AG04449 (cell line): Measurements from ENCODE around the gene ZNF346.
A peak's percentile ranks its signal among the peaks of the same experiment; 100 is the strongest.

Experiments used
- CTCF ChIA-PET: fragments of 350-600 bp; formaldehyde crosslinking; extraction: SDS; loops from one replicate; lab custom pipeline; 2021; ENCODE audit warnings: antibody characterized with exemption; lab: Yijun Ruan, JAX
- POLR2A ChIA-PET: fragments of 400-600, 350-600 bp; formaldehyde crosslinking; extraction: SDS; loops from one replicate; lab custom pipeline; 2020; ENCODE audit warnings: antibody characterized with exemption, inconsistent platforms; lab: Yijun Ruan, JAX
- DNase-seq: peaks from one replicate; pipeline ENCODE4 v3.0.0-alpha.2; 2010; ENCODE audit warnings: low read depth, low spot score
- H3K4me3 ChIP-seq: 2 replicates; pipeline ENCODE4 v1.5.1; 2011; ENCODE audit warnings: low read depth, mild to moderate bottlenecking, control low read depth, low read length
- TF ChIP-seq, protein P1 (sequence below): IDR thresholded peaks from one replicate; pipeline ENCODE4 v1.5.1; 2011; ENCODE audit warnings: mild to moderate bottlenecking, moderate library complexity, low read length, control low read depth, inconsistent platforms; ENCODE audit not compliant: insufficient read depth; ENCODE audit errors: missing control alignments

Gene ZNF346

GRCh38 chr5:177023303-177023664, 788 bp downstream of the ZNF346 start:
- no peak for DNase-seq
- CTCF ChIA-PET: interaction anchor here (1.0 to 3.2 kb wide), 5 partner anchors 10 to 90 kb away, joined by 3 to 19 read pairs (median 5); partner anchors contain the start of gene UIMC1
- TF ChIP-seq, protein P1, sequence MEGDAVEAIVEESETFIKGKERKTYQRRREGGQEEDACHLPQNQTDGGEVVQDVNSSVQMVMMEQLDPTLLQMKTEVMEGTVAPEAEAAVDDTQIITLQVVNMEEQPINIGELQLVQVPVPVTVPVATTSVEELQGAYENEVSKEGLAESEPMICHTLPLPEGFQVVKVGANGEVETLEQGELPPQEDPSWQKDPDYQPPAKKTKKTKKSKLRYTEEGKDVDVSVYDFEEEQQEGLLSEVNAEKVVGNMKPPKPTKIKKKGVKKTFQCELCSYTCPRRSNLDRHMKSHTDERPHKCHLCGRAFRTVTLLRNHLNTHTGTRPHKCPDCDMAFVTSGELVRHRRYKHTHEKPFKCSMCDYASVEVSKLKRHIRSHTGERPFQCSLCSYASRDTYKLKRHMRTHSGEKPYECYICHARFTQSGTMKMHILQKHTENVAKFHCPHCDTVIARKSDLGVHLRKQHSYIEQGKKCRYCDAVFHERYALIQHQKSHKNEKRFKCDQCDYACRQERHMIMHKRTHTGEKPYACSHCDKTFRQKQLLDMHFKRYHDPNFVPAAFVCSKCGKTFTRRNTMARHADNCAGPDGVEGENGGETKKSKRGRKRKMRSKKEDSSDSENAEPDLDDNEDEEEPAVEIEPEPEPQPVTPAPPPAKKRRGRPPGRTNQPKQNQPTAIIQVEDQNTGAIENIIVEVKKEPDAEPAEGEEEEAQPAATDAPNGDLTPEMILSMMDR: no peak
- POLR2A ChIA-PET: no interaction called here
- H3K4me3 ChIP-seq: peak overlapping the region; percentile 93

GRCh38 chr5:177024559-177024958, 2.1 kb downstream of the ZNF346 start:
- POLR2A ChIA-PET: interaction anchor here (0.6 kb wide), 1 partner anchor 10 kb away, joined by 3 read pairs; no protein-coding TSS in a partner anchor
- TF ChIP-seq, protein P1: no peak
- H3K4me3 ChIP-seq: no peak overlapping the region; the same call in 1 of the 2 replicates
- no peak for DNase-seq
- CTCF ChIA-PET: interaction anchor here (1.0 to 3.2 kb wide), 2 partner anchors 13 to 47 kb away, joined by 4 to 19 read pairs; no protein-coding TSS in a partner anchor

- CTCF ChIA-PET: interaction anchor here (1.0 kb wide), 1 partner anchor 47 kb away, joined by 4 read pairs; no protein-coding TSS in a partner anchor
- TF ChIP-seq, protein P1: no peak
- POLR2A ChIA-PET: interaction anchor here (0.6 kb wide), 1 partner anchor 11 kb away, joined by 3 read pairs; no protein-coding TSS in a partner anchor
Measured at GRCh38 chr5:177025101-177025601, 2.7 kb downstream of the ZNF346 start.

DNA sequence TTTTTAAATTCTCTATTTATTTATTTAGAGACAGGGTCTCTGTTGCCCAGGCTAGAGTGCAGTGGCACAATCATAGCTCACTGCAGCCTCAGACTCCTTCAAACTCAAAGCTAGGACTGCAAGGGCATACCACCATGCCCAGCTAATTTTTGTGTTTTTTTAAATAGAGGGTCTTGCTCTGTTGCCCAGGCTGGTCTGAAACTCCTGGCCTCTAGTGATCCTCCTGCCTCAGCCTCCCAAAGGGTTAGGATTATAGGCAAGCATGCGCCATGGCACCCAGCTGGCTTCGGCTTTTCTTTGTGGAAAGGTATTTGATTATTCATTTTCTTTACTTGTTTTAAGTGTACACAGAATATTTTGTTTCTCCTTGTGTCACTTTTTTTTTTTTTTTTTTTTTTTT, 5.2 kb downstream of the ZNF346 start:
- TF ChIP-seq, protein P1: no peak
- no peak for DNase-seq
- no peak overlapping the region for H3K4me3 ChIP-seq
- ChIA-PET POLR2A (interaction anchor here (0.5 kb wide), 1 partner anchor 21 kb away, joined by 3 read pairs; the partner anchor contains the start of gene UIMC1), CTCF (interaction anchor here (0.8 to 1.7 kb wide), 4 partner anchors 8 to 367 kb away, joined by 3 to 4 read pairs (median 4); no protein-coding TSS in a partner anchor)

More at GRCh38 chr5:177025101-177025601, 2.7 kb downstream of the ZNF346 start:
- no peak for DNase-seq
- no peak overlapping the region for H3K4me3 ChIP-seq

- ChIA-PET POLR2A (no interaction called here), CTCF (interaction anchor here (0.7 kb wide), 1 partner anchor 19 kb away, joined by 3 read pairs; no protein-coding TSS in a partner anchor)
- TF ChIP-seq, protein P1: no peak
- DNase-seq: no peak
- no peak overlapping the region for H3K4me3 ChIP-seq
Measured at GRCh38 chr5:177029498-177029897, 7.0 kb downstream of the ZNF346 start.

GRCh38 chr5:177035976-177036375, 13.5 kb downstream of the ZNF346 start:
- ChIA-PET POLR2A (no interaction called here), CTCF (interaction anchor here (1.1 to 1.2 kb wide), 2 partner anchors 9 to 36 kb away, joined by 3 to 5 read pairs; no protein-coding TSS in a partner anchor)
- no peak for DNase-seq
- TF ChIP-seq, protein P1: no peak
- no peak overlapping the region for H3K4me3 ChIP-seq
